ENCODE results near the gene RPN2.

DNA sequence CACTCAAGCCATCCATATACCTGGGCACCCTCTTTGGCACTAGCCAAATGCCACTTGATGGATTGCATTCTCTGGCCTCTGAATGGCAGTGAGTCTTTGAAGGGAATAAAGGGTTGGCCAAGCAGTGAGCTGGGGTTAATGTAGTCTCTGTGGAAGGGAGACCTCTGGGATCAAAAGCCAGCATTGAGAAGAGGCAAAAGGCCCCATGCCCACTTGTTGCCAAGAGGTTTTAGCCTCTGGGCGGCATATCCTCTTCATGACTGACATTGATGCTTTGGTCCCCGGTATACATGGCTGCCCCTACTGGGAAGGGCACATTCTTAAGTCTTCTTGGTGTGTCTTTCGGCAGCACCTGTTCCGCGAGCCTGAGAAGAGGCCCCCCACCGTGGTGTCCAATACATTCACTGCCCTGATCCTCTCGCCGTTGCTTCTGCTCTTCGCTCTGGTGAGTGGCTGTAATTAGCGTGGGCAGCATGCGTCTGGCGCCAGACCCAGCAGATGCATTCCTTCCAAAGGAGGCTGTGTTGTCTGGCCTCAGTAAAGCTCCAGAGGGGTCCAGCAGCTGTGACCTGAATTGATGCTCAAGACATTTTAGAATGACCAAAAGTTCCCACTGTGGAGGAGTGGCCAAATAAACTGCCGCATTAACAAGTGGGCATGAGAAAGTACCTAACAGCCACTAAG is 53.0 kb downstream of the RPN2 start:
- TF ChIP-seq RCOR1 (conservative IDR thresholded peaks at IDR 0.05; ENCODE audit: low read depth, low read length) (no peak), NRF1 (conservative IDR thresholded peaks at IDR 0.05; ENCODE audit: low read depth, low read length) (no peak), ESRRA (IDR thresholded peaks at IDR 0.05; ENCODE audit: low read length) (no peak), ASH2L (IDR thresholded peaks at IDR 0.05; ENCODE audit: borderline replicate concordance, low read depth) (no peak), RB1 (IDR thresholded peaks at IDR 0.05; ENCODE audit: borderline replicate concordance) (no peak), EED (IDR thresholded peaks at IDR 0.05; ENCODE audit: low read depth) (no peak), ZNF274 (IDR thresholded peaks at IDR 0.05; ENCODE audit: insufficient read depth, insufficient read length) (no peak)
- TF ChIP-seq, protein P1, sequence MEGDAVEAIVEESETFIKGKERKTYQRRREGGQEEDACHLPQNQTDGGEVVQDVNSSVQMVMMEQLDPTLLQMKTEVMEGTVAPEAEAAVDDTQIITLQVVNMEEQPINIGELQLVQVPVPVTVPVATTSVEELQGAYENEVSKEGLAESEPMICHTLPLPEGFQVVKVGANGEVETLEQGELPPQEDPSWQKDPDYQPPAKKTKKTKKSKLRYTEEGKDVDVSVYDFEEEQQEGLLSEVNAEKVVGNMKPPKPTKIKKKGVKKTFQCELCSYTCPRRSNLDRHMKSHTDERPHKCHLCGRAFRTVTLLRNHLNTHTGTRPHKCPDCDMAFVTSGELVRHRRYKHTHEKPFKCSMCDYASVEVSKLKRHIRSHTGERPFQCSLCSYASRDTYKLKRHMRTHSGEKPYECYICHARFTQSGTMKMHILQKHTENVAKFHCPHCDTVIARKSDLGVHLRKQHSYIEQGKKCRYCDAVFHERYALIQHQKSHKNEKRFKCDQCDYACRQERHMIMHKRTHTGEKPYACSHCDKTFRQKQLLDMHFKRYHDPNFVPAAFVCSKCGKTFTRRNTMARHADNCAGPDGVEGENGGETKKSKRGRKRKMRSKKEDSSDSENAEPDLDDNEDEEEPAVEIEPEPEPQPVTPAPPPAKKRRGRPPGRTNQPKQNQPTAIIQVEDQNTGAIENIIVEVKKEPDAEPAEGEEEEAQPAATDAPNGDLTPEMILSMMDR (IDR thresholded peaks at IDR 0.05 in 2 of 3, conservative IDR thresholded peaks at IDR 0.05 in 1 of 3; ENCODE audit: control insufficient read depth in 2 of 3, extremely low read depth in 1 of 3, insufficient read depth in 1 of 3, low read depth in 3 of 3, low read length in 3 of 3), result no peak
